HG03175 (cell line): ENCODE measurements around the gene USP25.
A peak's percentile ranks its signal among the peaks of the same experiment; 100 is the strongest.

Experiments used
- ATAC-seq: cut with Tn5 transposase; IDR thresholded peaks from one replicate; pipeline ENCODE4 v1.9.1; 2021; ENCODE audit warnings: mild to moderate bottlenecking, moderate library complexity; ENCODE audit not compliant: unreplicated experiment

The USP25 gene, protein sequence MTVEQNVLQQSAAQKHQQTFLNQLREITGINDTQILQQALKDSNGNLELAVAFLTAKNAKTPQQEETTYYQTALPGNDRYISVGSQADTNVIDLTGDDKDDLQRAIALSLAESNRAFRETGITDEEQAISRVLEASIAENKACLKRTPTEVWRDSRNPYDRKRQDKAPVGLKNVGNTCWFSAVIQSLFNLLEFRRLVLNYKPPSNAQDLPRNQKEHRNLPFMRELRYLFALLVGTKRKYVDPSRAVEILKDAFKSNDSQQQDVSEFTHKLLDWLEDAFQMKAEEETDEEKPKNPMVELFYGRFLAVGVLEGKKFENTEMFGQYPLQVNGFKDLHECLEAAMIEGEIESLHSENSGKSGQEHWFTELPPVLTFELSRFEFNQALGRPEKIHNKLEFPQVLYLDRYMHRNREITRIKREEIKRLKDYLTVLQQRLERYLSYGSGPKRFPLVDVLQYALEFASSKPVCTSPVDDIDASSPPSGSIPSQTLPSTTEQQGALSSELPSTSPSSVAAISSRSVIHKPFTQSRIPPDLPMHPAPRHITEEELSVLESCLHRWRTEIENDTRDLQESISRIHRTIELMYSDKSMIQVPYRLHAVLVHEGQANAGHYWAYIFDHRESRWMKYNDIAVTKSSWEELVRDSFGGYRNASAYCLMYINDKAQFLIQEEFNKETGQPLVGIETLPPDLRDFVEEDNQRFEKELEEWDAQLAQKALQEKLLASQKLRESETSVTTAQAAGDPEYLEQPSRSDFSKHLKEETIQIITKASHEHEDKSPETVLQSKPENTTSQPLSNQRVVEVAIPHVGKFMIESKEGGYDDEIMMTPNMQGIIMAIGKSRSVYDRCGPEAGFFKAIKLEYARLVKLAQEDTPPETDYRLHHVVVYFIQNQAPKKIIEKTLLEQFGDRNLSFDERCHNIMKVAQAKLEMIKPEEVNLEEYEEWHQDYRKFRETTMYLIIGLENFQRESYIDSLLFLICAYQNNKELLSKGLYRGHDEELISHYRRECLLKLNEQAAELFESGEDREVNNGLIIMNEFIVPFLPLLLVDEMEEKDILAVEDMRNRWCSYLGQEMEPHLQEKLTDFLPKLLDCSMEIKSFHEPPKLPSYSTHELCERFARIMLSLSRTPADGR

DNA sequence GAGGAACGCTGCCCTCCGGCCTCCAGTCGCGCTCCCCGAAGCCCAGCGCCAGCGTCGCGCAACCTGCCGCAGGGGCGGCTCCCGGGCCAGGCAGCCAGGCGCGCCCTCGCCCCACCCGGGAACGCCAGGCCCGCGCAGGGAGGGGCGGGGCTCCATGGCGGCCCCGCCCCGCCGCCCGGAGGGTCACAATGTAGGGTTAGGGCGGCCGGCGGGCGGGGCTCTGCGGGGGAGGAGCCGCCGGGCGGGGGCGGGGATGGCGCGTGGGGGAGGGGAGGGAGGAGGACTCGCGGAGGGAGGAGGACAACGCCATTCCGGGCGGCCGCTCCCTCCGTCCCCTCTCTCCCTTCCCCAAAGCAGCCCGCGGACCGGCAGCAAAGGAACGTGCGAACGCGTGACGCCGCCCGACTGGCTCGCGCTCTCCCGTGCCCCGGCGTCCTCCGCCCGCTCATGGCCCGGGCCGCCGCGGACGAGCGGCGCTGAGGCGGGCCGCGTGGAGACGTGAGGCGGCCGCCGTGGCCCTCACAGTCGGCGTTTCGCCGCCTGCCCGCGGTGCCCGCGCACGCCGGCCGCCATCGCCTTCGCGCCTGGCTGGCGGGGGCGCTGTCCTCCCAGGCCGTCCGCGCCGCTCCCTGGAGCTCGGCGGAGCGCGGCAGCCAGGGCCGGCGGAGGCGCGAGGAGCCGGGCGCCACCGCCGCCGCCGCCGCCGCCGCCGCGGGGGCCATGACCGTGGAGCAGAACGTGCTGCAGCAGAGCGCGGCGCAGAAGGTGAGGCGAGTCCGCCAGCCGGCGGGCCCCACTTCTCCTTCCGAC, at the start of gene USP25:
USP25 (plus strand) TSS at position 309 of the 810 bp plus-strand sequence; CDS start at position 721, 412 bp downstream.
- ATAC-seq = peak; percentile 55

DNA sequence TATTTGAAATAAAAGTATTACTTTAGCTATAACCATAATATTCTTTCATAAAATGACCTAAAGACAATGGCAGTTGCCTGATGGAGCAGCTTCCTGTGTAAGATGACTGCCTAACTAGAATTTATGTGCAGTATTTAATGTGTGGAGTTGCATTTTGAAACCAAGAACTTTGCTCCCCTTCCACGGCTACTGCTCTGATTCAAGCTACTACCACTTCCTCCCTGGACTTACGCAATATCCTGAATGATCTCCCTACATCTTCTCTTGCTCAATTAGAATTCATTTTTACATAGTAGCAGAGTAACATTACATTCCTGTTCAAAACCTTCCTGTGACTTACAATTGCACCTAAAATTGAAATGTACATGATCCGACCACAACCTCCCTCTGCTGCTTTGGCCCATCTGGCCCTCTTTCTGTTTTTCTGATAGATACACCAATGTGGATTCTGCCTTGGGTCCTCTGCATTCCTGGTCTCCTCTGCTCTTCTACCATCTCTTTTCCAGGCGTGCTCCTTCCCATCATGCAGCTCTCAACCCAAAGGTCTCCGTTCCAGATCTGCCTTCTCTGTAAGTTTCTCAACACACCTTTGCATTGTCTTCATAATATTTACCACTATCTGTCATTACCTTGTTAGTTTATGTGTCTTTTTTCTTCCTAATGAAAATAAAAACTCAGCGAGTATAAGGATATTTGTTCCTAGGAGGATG, 47.4 kb upstream of the USP25 start:
- ATAC-seq = no peak

DNA sequence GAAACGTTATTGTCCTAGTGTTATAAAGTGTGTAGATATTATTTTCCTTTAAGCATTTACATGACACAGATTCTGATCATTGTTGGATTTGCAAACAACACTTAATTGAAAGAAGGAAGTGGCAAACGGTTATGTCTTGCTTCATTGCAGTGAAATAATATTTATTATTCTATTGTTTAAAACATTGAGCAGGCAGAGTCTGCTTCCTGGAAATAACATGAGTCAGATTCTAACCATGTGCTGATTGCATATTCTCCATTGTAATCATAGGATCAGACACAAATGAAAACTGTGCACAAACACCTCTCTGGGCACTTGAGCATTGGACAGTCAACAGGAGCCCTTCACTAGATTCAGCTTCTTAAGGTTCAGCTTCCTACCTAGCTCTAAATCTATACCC, 46.8 kb upstream of the USP25 start:
- ATAC-seq = no peak

DNA sequence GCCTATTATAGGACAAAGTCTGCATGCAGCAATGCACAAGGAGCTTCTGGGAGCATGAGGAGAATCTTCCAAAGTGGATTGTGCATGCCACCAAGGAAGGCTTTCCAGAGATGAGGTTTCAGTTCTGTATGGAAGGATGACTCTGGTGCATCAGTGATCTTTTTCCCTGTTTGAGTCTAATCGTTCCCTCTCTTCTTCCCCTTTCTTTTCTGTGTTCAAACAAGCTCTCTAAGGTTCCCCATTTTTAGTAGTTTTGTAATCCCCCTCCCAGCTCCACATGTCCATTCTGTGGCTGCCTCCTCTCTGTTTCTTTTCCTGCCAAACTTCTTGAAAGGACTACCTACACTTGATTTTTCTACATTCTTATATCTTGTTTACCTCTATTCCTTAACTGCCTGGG, 43.3 kb upstream of the USP25 start:
- ATAC-seq = no peak

DNA sequence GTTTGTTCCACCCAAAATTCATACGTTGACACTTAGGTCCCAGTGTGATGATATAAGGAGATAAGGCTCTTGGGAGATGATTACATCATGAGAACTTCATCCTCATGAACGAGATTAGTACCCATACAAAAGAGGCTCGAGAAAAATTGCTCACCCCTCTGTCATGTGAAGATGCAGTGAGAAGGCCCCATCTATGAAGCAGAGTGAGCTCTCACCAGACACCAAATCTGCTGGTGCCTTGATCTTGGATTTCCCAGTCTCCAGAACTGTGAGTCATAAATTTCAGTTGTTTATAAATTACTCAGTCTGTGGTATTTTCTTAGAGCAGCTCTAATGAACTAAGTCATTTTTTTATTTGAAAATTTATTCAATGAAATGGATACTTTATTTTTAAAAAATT, 42.6 kb upstream of the USP25 start:
- ATAC-seq = no peak

DNA sequence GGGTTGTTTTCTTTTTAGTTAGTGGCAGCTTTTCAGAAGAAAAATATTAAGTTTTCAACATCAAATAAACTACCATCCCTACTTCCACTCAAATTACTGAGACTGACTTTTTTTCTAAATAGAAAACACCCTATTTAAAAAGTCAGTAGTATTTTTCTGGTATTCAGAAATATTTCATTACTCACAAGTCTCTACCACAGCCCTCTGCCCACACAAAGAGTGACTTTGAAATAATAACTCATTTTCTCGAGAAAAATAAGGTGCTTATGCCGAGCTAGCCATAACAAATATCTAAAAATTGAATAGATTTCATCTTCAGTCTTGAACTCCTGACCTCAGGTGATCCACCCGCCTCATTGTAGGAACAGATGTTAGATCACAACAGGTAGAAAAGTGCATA, 41.8 kb upstream of the USP25 start:
- no peak for ATAC-seq

DNA sequence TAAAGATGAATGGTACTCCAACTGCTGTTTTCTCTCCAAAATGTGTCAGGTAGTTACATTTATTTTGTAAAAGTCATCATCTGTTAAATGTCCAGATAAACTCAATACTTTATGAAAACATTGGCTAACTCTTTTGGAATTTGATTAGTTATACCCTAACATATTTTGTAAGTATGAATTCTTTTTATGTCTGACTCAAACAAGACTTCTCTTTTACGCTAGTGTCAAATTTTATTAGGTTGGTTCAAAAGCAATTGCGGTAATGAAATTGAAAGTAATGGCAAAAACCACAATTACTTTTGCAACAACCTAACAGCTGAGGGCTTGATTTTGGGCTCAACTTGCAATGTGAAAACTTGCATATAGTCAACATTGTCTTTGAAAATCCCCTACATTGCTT, 41.0 kb upstream of the USP25 start:
- ATAC-seq = no peak

DNA sequence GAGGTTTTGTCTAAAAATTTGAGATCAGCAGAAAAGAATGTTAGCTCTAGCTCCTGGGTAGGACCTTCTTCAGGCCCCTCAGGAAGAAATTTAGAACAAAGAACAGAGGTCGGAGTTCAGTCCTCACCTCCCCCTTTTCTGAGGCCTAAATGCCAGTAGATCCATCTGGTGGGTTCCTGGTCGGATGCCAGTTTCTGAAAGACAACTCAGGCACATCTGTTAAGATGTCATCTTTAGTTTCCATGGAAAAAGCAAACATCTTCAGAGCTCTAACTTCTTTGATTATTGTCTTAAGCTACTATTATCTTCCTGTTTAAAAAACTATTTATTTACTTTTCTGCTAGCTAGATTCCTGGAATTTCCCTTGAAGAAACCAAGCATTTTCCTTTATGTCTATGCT, 37.1 kb upstream of the USP25 start:
- ATAC-seq = no peak

DNA sequence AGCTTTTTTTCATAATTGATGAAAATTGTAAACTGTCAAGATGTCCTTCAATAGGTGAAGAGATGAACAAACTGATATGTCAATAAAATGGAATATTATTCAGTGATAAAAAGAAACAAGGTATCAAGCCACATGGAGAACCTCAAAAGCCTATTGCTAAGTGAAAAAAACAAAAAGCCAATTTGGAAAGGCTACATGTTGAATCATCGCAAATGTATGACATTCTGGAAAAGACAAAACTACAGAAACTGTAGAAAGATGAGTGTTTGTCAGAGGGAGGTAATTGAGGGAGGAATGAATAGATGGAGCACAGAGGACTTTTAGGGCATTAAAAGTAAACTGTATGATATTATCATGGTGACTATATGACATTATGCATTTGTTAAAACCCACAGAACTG, 34.5 kb upstream of the USP25 start:
- ATAC-seq = no peak

DNA sequence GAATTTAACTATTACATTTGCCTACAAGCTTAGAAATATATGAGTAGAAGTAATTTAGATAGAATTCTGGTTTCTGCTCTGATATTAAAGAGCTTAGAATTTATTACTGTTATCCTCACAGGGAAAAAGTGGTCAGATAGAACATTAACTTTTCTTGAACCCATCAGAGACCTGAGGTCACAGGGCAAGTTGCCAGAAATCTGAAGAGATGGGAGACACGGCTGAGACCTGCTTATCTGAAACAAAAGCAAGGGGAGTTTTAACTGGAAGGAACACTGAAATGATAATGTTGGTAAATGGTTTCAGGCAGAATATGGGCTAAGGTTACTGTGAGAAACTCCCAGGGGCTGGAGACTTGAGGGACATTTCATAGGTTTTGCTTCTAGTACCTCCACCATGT, 28.0 kb upstream of the USP25 start:
- ATAC-seq = no peak

DNA sequence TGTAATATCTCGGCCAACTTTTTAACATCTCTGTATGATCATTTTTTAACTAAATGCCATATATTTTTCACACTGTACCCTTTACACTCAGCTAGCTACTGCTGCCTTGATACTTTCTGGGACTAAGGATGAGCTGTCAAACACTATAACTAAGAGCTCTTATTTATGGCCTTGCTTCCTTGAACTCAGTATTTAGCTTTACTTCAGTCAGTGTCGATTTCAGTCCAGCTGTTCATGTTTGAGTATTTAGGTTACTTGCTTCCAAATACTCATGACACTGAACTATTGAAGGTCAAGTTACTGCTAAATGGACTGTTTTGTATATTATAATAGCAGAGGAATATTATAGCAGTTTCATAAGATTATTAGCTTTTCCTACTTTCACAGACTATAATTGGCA, 25.9 kb upstream of the USP25 start:
- no peak for ATAC-seq

DNA sequence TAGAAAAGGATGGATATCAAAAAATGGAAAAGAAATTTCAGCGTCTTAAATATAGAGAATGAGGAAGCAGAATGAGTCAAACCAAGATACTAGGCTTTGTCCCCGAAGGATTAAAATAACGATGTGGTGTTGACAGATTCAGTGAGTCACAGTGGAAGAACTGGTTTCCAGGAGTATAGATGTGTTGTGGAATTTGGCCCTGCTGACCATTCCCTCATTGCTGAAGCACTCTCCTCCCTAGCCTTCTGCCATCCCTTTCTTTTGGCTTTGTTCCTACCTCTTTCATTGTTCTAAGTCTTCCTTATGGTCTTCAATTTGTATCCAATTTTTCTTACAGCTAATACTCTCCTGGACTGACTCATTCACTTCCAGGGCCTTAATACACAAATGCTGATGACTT, 23.1 kb upstream of the USP25 start:
- no peak for ATAC-seq

DNA sequence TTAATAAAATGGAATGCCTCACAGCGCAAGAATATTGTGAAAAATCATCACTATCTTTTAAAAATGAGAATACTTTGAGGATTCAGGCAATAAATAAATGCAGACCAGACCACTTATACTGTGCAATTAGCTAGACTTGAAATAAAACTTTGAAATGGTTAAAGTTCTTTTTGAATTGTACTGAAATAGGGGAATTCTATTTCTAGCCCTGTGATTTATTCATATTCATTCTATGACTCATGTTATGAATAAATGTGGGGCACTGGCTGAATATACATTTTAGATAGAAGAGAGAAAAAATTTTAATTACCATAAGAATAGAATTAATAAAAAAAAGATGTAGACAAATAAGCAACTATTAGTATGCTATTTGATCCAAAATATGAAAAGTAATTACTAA, 16.4 kb upstream of the USP25 start:
- no peak for ATAC-seq

DNA sequence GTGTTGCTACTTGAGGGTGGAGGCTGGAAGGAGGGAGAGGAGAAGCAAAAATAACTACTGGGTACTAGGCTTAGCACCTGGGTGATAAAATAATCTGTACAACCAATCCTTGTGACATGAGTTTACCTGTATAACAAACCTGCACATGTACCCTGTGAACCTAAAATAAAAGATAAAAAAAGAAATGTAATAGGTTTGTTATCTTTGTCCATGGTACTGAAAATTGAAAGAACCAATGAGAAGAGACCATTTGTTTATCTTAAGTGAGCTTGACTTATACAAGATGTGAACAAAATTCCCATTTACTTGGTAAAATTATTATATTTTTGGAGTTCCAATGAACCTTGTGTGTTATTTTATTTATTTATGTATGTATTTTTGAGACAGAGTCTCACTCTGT, 11.1 kb upstream of the USP25 start:
- no peak for ATAC-seq

DNA sequence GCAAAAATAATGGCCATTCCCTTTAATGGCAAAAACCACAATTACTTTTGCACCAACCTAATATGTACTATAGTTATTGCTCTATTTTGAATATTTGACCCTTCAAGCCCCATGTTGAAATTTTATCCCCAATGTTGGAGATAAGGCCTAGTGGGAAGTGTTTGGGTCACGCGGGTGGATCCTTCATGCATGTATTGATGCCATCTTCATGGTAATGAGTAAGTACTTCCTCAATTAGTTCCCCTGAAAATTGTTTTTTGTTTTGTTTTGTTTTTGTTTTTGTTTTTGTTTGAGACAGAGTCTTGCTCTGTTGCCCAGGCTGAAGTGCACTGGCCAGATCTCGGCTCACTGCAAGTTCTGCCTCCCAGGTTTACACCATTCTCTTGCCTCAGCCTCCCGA, 9.8 kb upstream of the USP25 start:
- ATAC-seq = no peak

DNA sequence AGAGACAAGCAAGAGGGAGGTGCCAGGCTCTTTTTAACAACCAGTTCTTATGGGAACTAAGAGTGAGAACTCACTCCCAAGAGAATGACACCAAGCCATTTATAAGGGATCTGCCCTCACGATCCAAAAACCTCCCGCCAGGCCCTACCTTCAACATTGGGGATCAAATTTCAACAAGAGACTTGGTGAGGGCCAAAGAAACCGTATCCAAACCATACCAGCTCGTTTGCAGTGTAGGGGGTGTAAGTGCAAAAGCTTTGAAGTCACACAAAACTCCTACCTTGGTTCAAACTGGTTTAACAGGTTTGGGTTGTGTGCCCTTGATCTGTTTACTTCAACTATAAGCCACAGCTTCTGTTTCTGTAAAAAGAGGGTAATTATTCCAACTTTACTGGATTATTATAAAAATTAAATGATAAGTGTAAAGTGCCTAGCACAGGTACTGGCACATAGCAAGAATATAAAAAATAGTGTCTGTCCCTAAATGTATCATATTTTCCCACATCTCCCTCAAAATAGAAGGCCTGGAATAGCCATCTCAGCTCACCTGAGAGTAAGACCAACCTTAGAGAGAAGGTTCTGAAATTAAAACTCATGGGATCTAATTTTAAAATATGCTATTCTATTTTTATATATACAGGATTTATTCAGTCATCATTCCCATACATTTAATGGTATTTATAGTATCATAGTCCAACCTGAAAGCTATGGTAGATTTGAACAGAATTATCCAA, 7.0 kb upstream of the USP25 start:
- ATAC-seq = no peak

DNA sequence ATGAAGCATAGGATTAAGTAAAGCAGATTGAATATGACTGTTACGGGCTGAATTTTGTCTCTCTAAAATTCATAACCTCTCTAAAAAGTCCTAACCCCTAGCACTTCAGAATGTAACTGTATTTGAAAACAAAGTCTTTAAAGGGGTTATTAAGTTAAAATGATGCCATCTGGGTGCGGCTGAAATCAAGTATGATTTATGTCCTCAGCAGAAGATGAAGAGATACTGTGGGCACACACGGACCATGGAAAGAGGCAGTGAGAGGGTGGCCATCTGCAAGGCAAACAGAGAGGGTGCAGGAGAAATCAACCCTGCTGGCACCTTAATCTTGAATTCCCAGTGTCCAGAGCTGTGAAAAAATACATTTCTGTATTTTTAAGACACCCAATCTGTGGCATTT, 3.8 kb upstream of the USP25 start:
- no peak for ATAC-seq

DNA sequence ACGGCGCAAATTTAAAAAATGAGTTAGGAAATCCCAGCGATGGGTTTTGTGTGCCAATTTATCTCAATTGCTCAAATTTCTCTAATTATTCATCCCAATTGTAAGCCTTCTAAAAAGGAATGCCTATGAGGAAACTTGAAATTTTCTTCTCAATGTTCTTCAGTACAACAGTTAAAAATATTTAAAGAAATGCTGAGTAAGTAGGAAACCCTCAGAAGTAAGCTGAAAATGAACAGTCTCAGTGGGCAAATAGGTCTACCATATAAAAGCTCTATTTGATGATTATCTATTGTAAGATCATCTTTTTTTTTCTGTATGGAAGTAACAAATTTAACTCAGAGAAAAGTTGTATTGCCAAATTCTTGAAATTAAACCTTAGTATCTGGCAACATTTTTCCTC, 1.7 kb upstream of the USP25 start:
- ATAC-seq = no peak

DNA sequence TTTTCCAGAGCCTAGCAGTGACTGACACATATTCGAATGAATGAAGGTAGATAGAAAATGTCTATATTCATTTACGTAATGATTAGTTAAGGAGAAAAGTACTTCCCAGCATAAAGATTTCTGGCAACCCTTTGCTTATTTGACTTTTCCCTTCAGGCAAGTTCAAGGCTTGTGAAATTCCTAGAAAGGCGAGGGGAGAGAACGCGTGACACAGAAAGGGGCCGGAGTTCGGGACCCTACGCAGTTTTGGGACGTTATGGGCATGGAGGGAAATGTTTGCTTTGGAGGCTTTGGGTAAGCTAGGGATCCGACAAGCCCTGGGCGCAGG, 472 bp upstream of the USP25 start:
- no peak for ATAC-seq
